ENCODE results near the gene INKA1.
"Not testable (repeated sequence)": the region's sequence is repeated elsewhere in the genome, so short reads cannot be mapped to it uniquely, and the experiment has no call there.

INKA1 gene

DNA sequence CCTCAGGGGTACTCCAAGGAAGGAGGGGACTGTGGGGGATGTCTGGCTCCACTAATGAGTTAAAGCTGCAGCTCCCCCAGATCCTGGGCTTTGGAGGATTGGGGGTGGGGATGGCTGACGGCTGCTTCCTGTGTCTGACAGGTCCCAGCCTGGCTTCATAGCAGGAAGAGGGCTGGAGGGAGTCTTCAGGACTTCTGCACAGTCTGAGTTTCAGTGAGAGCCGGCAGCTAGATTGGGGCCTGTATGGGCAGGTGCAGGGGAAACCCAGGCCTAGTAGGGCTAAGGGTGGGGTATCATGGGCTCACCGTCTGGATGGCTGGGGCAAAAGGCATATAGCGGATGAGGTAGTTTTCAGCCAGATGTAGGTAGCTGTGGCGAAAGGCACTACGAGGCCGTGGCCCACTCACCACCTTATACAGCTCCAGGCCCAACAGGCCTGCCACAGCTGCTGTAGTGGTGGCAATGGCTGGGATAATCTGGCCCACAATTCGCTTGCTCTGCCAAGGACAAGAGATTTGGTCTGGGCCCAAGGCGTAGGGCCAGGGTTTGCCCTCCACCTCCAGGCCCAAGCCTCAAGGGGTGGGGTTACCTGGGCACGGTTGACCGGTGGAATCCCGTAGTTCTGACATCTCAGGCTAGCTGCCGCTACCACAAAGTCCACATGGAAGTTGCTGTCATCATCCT, 4.5 kb downstream of the INKA1 start:
- no peak overlapping the region for H3K4me3 ChIP-seq (ENCODE audit: insufficient read depth, low read depth, low read length, poor library complexity, severe bottlenecking)
- no peak for DNase-seq
- no peaks in the 10 kb centered on the region for H3K27me3 ChIP-seq (replicated peaks; ENCODE audit: control insufficient read depth, insufficient read depth, low read length, poor library complexity, severe bottlenecking)
- peaks cover 31% of the 10 kb centered on the region for H3K36me3 ChIP-seq (ENCODE audit: control insufficient read depth, insufficient read depth, low read length)
- H3K9me3 ChIP-seq (ENCODE audit: control insufficient read depth, low read length) = no peaks in the 10 kb centered on the region
- H3K27ac ChIP-seq (ENCODE audit: insufficient read depth, low read length, poor library complexity, severe bottlenecking) = no peak overlapping the region
- peaks cover 26% of the 10 kb centered on the region for H3K4me1 ChIP-seq (ENCODE audit: control insufficient read depth, insufficient read depth, low read length, poor library complexity, severe bottlenecking)

DNA sequence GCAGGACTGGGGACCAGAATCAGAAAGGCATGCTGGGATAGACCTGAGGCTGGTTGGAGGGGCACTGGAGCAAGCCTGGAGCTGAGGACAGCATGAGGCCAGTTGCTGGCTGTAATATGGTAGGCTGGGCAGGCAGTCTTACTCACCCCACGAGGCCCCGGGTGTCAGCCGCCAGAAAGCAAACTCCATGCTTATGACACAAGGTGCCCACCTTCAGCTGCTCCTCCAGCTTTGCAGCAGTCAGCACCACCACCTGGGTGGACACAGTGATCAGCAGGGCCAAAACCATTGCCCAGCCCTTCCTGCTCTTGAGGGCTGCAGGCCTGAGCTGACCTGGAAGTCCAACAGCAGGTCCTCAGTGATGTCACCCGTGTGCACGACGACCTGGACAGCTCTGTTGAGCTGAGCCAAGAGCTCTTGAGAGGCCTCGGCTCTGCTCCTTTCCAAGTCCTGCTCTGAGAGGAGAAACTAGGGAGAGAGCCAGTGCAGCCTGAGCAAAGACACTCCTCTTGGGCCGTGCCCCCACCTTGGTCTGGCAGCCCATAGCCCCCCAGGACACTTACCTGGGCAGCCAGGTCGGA, 9.9 kb downstream of the INKA1 start:
- H3K4me1 ChIP-seq (ENCODE audit: control insufficient read depth, insufficient read depth, low read length, poor library complexity, severe bottlenecking) = peaks cover 12% of the 10 kb centered on the region
- no peaks in the 10 kb centered on the region for H3K9me3 ChIP-seq (ENCODE audit: control insufficient read depth, low read length)
- H3K36me3 ChIP-seq (ENCODE audit: control insufficient read depth, insufficient read depth, low read length) = peaks cover 31% of the 10 kb centered on the region
- peak overlapping the region; percentile 62 for H3K4me3 ChIP-seq (ENCODE audit: insufficient read depth, low read depth, low read length, poor library complexity, severe bottlenecking)
- H3K27me3 ChIP-seq (replicated peaks; ENCODE audit: control insufficient read depth, insufficient read depth, low read length, poor library complexity, severe bottlenecking) = no peaks in the 10 kb centered on the region
- H3K27ac ChIP-seq (ENCODE audit: insufficient read depth, low read length, poor library complexity, severe bottlenecking) = peak overlapping the region; percentile 73
- DNase-seq = no peak

DNA sequence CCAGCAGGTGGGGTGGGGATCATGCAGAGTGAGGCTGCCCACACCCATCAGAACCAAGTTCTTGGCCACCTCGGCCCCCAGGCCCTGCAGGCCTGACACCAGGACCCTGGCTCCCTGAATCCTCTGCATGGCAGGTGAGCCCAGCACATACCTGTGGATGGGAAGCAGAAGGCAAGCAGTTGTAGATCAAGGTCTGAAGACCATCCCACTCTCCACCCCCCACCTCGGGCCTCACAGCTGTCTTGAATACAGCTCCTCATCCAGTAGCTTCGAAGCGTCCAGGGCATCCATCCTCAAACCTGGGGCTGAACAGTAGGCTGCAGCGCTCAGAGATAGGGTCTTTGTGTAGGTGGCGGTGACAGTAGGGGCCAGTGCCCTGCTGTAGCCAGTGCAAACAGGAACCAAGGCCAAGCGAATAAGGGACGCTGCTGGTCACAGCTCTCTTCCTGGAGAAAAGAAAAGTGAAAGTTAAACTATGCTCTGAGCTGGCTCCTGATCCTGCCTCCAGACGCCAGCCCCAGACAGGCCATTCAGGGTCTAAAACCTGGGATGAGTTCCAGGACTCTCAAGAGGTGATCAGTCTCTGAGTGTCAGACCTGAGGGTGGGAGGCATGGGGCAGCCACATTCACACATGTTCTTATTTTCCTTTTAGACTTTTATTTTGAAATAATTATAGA, 10.6 kb downstream of the INKA1 start, which contains the start of gene UBA7:
Gene UBA7, minus strand, starts transcription at position 457 of the 678 bp plus-strand sequence. Its CDS starts 166 bp downstream, at position 291.
- Histone ChIP-seq H3K36me3 (ENCODE audit: control insufficient read depth, insufficient read depth, low read length) (peaks cover 31% of the 10 kb centered on the region), H3K4me3 (ENCODE audit: insufficient read depth, low read depth, low read length, poor library complexity, severe bottlenecking) (peak within 1 kb of the TSS; percentile 62), H3K27ac (ENCODE audit: insufficient read depth, low read length, poor library complexity, severe bottlenecking) (peak within 1 kb of the TSS; percentile 73), H3K27me3 (replicated peaks; ENCODE audit: control insufficient read depth, insufficient read depth, low read length, poor library complexity, severe bottlenecking) (no peaks in the 10 kb centered on the region), H3K4me1 (ENCODE audit: control insufficient read depth, insufficient read depth, low read length, poor library complexity, severe bottlenecking) (peaks cover 12% of the 10 kb centered on the region), H3K9me3 (ENCODE audit: control insufficient read depth, low read length) (no peaks in the 10 kb centered on the region)
- DNase-seq = peak in 1 of 3 donors; percentile 14

DNA sequence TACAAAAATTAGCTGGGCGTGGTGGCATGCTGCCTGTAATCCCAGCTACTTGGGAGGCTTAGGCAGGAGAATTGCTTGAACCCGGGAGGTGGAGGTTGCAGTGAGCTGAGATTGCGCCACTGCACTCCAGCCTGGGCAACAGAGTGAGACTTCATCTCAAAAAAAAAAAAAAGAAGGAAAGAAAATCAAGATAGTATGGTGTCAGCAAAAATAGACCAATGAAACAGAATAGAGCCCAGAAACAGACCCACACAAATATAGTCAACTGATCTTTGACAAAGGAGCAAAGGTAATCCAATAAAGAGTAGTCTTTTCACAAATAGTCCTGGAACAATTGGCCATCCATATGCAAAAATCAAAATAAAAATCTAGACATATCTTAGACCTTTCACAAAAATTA, 20.1 kb downstream of the INKA1 start:
- not testable (repeated sequence) for H3K4me1 ChIP-seq (ENCODE audit: control insufficient read depth, insufficient read depth, low read length, poor library complexity, severe bottlenecking); H3K9me3 ChIP-seq (ENCODE audit: control insufficient read depth, low read length); H3K27ac ChIP-seq (ENCODE audit: insufficient read depth, low read length, poor library complexity, severe bottlenecking); DNase-seq; H3K36me3 ChIP-seq (ENCODE audit: control insufficient read depth, insufficient read depth, low read length); H3K27me3 ChIP-seq (replicated peaks; ENCODE audit: control insufficient read depth, insufficient read depth, low read length, poor library complexity, severe bottlenecking); H3K4me3 ChIP-seq (ENCODE audit: insufficient read depth, low read depth, low read length, poor library complexity, severe bottlenecking)

DNA sequence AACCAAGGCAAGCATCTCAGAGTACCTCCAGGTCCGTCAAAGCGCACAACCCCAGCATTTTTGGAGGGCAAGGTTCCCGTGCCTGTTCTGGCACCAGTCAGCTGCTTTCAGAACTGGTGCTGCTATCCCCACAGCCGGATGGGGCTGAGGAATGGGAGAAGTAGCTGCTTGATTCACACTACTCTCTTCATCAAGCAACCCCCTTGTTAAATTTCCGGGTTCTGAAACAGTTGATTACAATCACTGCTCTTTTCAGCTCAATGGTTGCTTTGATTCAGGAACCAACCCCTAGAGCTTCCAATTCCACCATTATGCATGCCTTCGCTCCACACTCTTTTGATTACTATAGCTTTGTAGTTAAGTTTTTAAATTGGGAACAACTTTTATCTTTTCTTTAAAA, 23.0 kb downstream of the INKA1 start:
- Histone ChIP-seq H3K4me3 (ENCODE audit: insufficient read depth, low read depth, low read length, poor library complexity, severe bottlenecking) (no peak overlapping the region), H3K27me3 (replicated peaks; ENCODE audit: control insufficient read depth, insufficient read depth, low read length, poor library complexity, severe bottlenecking) (no peaks in the 10 kb centered on the region), H3K9me3 (ENCODE audit: control insufficient read depth, low read length) (no peaks in the 10 kb centered on the region), H3K4me1 (ENCODE audit: control insufficient read depth, insufficient read depth, low read length, poor library complexity, severe bottlenecking) (no peaks in the 10 kb centered on the region), H3K27ac (ENCODE audit: insufficient read depth, low read length, poor library complexity, severe bottlenecking) (no peak overlapping the region), H3K36me3 (ENCODE audit: control insufficient read depth, insufficient read depth, low read length) (no peaks in the 10 kb centered on the region)
- DNase-seq = no peak

DNA sequence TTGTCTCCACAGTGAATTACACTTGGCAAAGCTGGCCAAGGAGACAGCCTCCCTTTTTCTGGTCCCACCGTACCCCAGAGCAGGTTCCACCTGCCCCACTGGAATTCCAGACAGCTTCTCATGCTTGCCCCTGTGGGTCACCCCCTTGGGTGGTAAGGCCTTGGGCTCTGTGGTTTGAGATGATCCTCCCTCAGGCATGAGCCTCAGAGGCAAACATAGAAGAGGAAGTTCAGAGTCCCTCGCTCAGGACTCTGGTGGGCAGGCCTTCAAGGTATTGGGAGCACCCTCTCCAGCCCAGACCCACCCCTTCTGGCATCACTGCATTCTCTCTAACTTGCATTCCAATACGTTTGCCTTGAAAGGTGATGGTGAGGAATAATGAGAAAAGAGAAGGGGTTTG, 28.3 kb downstream of the INKA1 start:
- H3K27me3 ChIP-seq (replicated peaks; ENCODE audit: control insufficient read depth, insufficient read depth, low read length, poor library complexity, severe bottlenecking) = no peaks in the 10 kb centered on the region
- DNase-seq = no peak
- H3K4me1 ChIP-seq (ENCODE audit: control insufficient read depth, insufficient read depth, low read length, poor library complexity, severe bottlenecking) = no peaks in the 10 kb centered on the region
- no peaks in the 10 kb centered on the region for H3K9me3 ChIP-seq (ENCODE audit: control insufficient read depth, low read length)
- H3K36me3 ChIP-seq (ENCODE audit: control insufficient read depth, insufficient read depth, low read length) = no peaks in the 10 kb centered on the region
- no peak overlapping the region for H3K27ac ChIP-seq (ENCODE audit: insufficient read depth, low read length, poor library complexity, severe bottlenecking)
- H3K4me3 ChIP-seq (ENCODE audit: insufficient read depth, low read depth, low read length, poor library complexity, severe bottlenecking) = no peak overlapping the region

DNA sequence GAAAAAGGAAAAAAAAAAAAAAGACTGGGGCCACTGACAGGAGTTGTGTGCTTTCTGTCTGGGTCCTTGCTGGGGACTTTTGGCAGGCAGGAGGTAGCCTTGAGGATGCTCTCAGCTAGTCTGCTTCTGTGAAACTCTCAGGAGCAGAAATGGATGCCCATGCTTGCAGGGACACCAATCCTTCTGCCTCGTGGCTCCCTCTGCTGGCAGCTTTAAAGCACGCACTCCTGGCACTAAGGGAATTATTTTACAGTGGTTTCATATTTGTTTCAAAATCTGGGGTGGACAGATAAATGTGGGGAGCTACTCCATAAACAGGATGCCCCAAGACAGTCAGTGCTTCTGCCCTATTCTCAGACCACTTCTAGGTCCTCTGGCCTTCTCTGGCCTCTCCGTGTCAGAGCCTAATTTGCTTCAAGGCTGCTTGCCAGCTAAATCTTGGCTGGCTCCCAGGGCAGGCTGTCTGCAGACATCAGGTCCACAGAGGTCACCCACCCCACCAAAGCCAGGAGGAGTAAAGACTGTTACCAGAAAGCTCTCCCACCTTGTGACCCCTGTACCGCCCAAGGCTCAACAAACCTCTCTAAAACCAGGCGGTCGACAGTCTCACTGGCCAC, 36.2 kb downstream of the INKA1 start:
- peak; percentile 53 to 66 (median 62) for DNase-seq
- Histone ChIP-seq H3K36me3 (ENCODE audit: control insufficient read depth, insufficient read depth, low read length) (no peaks in the 10 kb centered on the region), H3K4me3 (ENCODE audit: insufficient read depth, low read depth, low read length, poor library complexity, severe bottlenecking) (no peak overlapping the region), H3K9me3 (ENCODE audit: control insufficient read depth, low read length) (no peaks in the 10 kb centered on the region), H3K4me1 (ENCODE audit: control insufficient read depth, insufficient read depth, low read length, poor library complexity, severe bottlenecking) (no peaks in the 10 kb centered on the region), H3K27me3 (replicated peaks; ENCODE audit: control insufficient read depth, insufficient read depth, low read length, poor library complexity, severe bottlenecking) (no peaks in the 10 kb centered on the region), H3K27ac (ENCODE audit: insufficient read depth, low read length, poor library complexity, severe bottlenecking) (no peak overlapping the region)

DNA sequence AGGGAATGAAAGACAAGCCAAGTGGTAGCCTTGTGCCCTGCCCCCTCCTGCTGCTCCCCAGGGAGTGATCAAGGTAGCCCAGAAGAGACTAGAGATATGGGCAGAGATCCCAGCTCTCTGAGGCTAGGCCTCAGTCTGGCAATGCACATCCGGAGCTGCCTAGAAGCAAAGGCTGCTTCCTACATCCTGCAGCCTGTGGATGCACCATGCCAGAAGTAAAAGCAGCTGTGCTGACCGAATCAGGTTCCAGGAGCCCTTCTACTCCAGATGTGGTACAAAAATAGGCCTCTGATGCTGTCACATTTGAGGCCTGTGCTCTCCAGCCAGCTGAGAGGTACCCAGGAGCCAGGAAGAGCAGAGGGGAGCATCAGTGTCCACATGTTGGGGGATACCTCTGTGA, 37.3 kb downstream of the INKA1 start:
- no peak for DNase-seq
- no peak overlapping the region for H3K27ac ChIP-seq (ENCODE audit: insufficient read depth, low read length, poor library complexity, severe bottlenecking)
- H3K36me3 ChIP-seq (ENCODE audit: control insufficient read depth, insufficient read depth, low read length) = no peaks in the 10 kb centered on the region
- H3K27me3 ChIP-seq (replicated peaks; ENCODE audit: control insufficient read depth, insufficient read depth, low read length, poor library complexity, severe bottlenecking) = no peaks in the 10 kb centered on the region
- H3K4me1 ChIP-seq (ENCODE audit: control insufficient read depth, insufficient read depth, low read length, poor library complexity, severe bottlenecking) = no peaks in the 10 kb centered on the region
- H3K9me3 ChIP-seq (ENCODE audit: control insufficient read depth, low read length) = no peaks in the 10 kb centered on the region
- H3K4me3 ChIP-seq (ENCODE audit: insufficient read depth, low read depth, low read length, poor library complexity, severe bottlenecking) = no peak overlapping the region

DNA sequence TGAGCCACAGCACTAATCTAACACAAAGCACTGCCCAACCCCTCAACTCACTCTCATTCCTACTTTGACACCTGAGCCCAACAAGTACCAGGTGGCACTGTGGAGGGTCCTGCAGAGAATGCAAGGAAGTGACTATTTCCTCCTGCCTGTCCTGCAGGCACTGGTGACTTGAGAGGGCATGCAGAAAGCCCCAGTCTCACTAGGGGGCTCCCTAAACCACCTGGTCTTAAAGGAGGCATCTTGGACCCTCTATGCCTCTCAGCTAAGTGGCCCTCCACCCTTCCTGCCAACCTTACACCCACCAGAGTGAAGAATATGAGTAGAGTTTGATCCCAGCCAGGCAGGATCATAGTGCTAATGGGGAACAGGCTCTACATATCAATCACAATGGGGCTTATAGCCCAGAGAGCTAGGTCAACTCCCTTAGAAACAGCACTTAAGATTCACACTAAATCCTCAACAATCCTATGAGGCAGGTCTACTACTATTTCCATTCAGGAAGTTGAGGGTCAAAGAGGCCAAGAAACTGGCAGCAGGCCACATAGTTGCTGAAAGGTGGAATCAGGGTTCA, 38.1 kb downstream of the INKA1 start:
- Histone ChIP-seq H3K36me3 (ENCODE audit: control insufficient read depth, insufficient read depth, low read length) (no peaks in the 10 kb centered on the region), H3K4me1 (ENCODE audit: control insufficient read depth, insufficient read depth, low read length, poor library complexity, severe bottlenecking) (no peaks in the 10 kb centered on the region), H3K4me3 (ENCODE audit: insufficient read depth, low read depth, low read length, poor library complexity, severe bottlenecking) (no peak overlapping the region), H3K9me3 (ENCODE audit: control insufficient read depth, low read length) (no peaks in the 10 kb centered on the region), H3K27ac (ENCODE audit: insufficient read depth, low read length, poor library complexity, severe bottlenecking) (no peak overlapping the region), H3K27me3 (replicated peaks; ENCODE audit: control insufficient read depth, insufficient read depth, low read length, poor library complexity, severe bottlenecking) (no peaks in the 10 kb centered on the region)
- no peak for DNase-seq

All from effector memory CD4-positive, alpha-beta T cell (primary cell).